Fibroblast of mammary gland (primary cell): Measurements from ENCODE around the gene MED16.

Experiments used
- DNase-seq: peaks from one replicate; pipeline ENCODE4 v3.0.0-alpha.2; 2010; ENCODE audit warnings: low read depth
- H3K4me3 ChIP-seq: 2 replicates; pipeline ENCODE4 v1.5.1; 2011; ENCODE audit warnings: low read depth, mild to moderate bottlenecking, low read length, moderate library complexity; ENCODE audit not compliant: control insufficient read depth
- CTCF ChIP-seq: conservative IDR thresholded peaks from 2 replicates; pipeline ENCODE4 v1.5.1; 2011; ENCODE audit warnings: low read depth, low read length, inconsistent platforms; ENCODE audit not compliant: control insufficient read depth, insufficient read depth

Gene MED16

GRCh38 chr19:887072-887471 lies 5.9 kb downstream of the MED16 start:
- peak; percentile 70 for DNase-seq
- no peak for TF ChIP-seq CTCF
- no peak overlapping the region for H3K4me3 ChIP-seq

DNA sequence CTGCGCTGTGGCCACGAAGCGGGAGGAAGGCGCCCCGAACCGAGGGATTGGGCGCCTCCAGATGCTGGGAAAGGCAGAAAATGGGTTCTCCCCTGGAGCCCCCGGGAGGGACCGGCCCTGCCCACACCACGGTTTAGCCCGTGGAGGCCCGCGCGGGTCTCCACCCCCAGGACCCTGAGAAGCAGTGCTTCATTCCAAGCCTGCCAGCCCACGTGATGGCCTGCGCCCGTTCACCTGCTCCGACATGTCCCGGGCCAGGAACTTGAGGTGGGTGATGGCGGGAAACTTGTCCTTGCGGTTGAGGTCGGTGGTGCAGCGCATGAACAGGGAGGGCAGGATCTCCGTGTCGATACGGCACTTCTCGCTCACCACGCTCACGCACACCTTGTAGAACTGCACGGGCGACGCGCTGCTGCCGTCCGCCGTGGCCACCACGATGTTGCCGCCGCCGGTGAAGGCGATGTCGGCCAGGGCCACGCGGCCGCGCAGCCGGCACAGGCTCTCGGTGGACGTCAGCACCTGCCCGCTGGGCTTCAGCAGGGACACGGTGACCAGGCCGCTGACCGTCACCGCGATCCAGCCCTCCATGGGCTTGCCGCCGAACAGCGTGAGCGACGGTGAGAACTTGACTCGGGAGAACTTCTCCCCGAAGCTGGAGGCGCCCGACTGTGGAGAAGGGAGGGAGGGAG lies 7.3 kb downstream of the MED16 start:
- DNase-seq = no peak
- no peak for TF ChIP-seq CTCF
- H3K4me3 ChIP-seq = no peak overlapping the region

DNA sequence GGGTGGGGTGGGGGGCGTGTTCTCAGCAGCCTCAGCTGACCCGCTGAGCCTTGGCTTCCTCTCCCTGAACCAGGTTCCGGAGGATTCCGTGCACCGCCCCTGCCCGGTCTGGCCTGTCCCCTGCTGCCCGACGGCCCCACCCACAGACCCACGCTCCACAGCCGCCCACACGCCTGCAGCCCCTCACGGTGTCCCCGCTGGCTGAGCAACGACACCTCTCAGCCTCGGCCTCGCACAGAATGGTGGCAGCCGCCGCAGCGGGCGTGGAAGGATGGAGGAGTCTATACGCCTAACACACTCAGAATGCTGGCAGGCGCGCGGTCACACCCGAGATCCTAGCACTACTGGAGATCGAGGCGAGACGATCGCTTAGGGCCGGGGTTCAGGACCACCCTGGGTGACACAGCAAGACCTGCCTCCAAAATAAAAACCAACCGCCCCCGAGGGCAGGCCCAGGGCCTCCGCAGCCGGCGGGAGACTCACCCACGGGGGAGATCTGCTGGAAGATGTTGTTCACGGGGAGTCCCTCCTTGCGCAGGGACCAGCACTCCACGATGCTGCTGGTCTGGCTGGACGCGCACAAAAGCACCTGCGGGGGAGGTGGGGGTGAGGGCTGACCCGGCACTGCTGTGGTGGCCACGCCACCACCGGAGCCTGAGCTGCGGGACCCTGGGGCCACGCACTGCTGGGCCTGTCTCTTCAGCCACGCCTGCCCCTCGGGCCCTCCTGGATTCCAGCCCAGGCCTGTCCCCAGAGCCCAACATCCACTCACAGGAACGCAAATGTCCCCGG lies 8.4 kb downstream of the MED16 start:
- DNase-seq = no peak
- no peak for TF ChIP-seq CTCF
- no peak overlapping the region for H3K4me3 ChIP-seq

GRCh38 chr19:883661-884211 lies 9.3 kb downstream of the MED16 start:
- no peak for TF ChIP-seq CTCF
- no peak overlapping the region for H3K4me3 ChIP-seq
- no peak for DNase-seq

GRCh38 chr19:882871-883497 lies 10.0 kb downstream of the MED16 start:
- no peak for DNase-seq
- TF ChIP-seq CTCF = no peak
- H3K4me3 ChIP-seq = no peak overlapping the region

DNA sequence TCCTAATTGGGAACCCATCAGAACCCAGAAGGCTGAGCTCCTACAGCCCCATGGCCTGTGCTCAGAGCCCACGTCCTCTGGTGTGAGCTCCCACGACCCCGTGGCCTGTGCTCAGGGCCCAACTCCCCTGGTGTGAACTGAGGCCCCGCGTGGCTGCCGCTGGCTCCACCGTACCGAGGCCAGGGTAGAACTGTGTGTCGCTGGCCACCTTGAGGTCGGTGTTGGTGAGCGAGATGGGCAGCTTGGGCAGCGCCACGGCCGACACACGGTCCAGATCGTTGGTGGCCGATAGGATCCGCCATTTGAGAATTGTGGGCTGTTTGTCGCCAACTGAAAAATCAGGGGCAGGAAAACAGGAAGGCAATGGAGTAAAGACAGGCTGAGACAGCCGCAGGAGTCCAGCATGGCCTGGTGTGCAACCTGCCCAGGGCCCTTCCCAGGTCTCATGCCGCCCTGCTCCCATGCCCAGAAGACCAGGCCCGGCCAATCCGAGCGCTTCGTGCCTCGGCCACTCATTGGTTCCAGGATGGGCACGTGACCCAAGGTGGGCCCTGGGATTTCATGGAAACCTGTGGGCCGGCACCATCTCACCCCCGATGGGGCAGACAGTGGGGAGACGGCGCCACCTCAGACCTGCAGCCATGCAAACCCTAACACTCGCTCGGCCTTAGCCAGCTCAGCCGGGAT lies 11.5 kb downstream of the MED16 start:
- no peak overlapping the region for H3K4me3 ChIP-seq
- no peak for DNase-seq
- TF ChIP-seq CTCF = no peak
